IMR-90 (cell line): ENCODE data around the gene EIF4G3. TPM values are rescaled to one million over a fixed set of nuclear protein-coding genes. Genes with fewer than 3 reads are reported as not detected.

ENCODE experiments used
- ATAC-seq: fragments of 200-7000 bp; cut with Tn5 transposase; 2 replicates; pipeline ENCODE4 v1.9.1; 2020; ENCODE audit warnings: low read depth, mild to moderate bottlenecking, moderate library complexity
- BruUV-seq: library from RNA; stranded (reverse); fragments of 400-500 nt; replicated peaks from 2 replicates; lab custom pipeline; 2021; lab: Mats Ljungman, UMichigan
- CTCF ChIA-PET: fragments of 300-600 bp; formaldehyde crosslinking; extraction: SDS; loops from one replicate; lab custom pipeline; 2021; ENCODE audit warnings: antibody characterized with exemption; lab: Yijun Ruan, JAX
- POLR2A ChIA-PET: fragments of 300-600 bp; sonication (Branson Sonifier 250); formaldehyde crosslinking; loops from one replicate; lab custom pipeline; 2022; ENCODE audit warnings: antibody characterized with exemption; ENCODE audit not compliant: unreplicated experiment; lab: Charles Lee
- DNase-seq: peaks from one replicate; pipeline ENCODE4 v3.0.0; 2013
- H2AFZ ChIP-seq: replicated peaks from 2 replicates; pipeline ENCODE3; 2013; ENCODE audit warnings: low read length, mild to moderate bottlenecking; ENCODE audit not compliant: poor library complexity
- H2AK5ac ChIP-seq: 2 replicates; pipeline ENCODE4 v1.6.1; 2013; ENCODE audit warnings: low read depth, low read length, inconsistent platforms
- H2AK9ac ChIP-seq: replicated peaks from 2 replicates; pipeline ENCODE3; 2013; ENCODE audit warnings: mild to moderate bottlenecking, low read depth, low read length, moderate library complexity; ENCODE audit not compliant: poor library complexity
- H2BK120ac ChIP-seq: 2 replicates; pipeline ENCODE4 v1.6.1; 2013; ENCODE audit warnings: low read depth, low read length, inconsistent platforms
- H2BK15ac ChIP-seq: 3 replicates; pipeline ENCODE4 v1.6.1; 2013; ENCODE audit warnings: low read depth, low read length, inconsistent platforms
- H2BK20ac ChIP-seq: 2 replicates; pipeline ENCODE4 v1.6.1; 2013; ENCODE audit warnings: low read depth, mild to moderate bottlenecking, inconsistent platforms, low read length, moderate library complexity
- H2BK5ac ChIP-seq: 2 replicates; pipeline ENCODE4 v1.6.1; 2013; ENCODE audit warnings: mild to moderate bottlenecking, low read depth, low read length, inconsistent platforms; ENCODE audit not compliant: poor library complexity, severe bottlenecking
- H3K14ac ChIP-seq: replicated peaks from 2 replicates; pipeline ENCODE4 v1.6.1; 2013; ENCODE audit warnings: low read depth, low read length, inconsistent platforms
- H3K18ac ChIP-seq: 2 replicates; pipeline ENCODE4 v1.6.1; 2013; ENCODE audit warnings: low read depth, low read length, control low read depth
- H3K23ac ChIP-seq: 2 replicates; pipeline ENCODE4 v1.6.1; 2013; ENCODE audit warnings: low read depth, low read length, inconsistent platforms
- H3K27ac ChIP-seq: 2 replicates; pipeline ENCODE4 v1.5.1; 2013; ENCODE audit warnings: mild to moderate bottlenecking, control low read depth, low read length; ENCODE audit not compliant: insufficient read depth
- H3K27me3 ChIP-seq: 2 replicates; pipeline ENCODE4 v1.6.1; 2013; ENCODE audit warnings: low read length; ENCODE audit not compliant: control insufficient read depth, insufficient read depth
- H3K36me3 ChIP-seq: 2 replicates; pipeline ENCODE4 v1.6.1; 2013; ENCODE audit warnings: low read length, mixed read lengths; ENCODE audit not compliant: control insufficient read depth, insufficient read depth
- H3K4ac ChIP-seq: 2 replicates; pipeline ENCODE4 v1.6.1; 2013; ENCODE audit warnings: low read depth, low read length, inconsistent platforms
- H3K4me1 ChIP-seq: 2 replicates; pipeline ENCODE4 v1.6.1; 2013; ENCODE audit warnings: low read length, mixed read lengths; ENCODE audit not compliant: control insufficient read depth, insufficient read depth
- H3K4me2 ChIP-seq: 2 replicates; pipeline ENCODE4 v1.6.1; 2013; ENCODE audit warnings: low read depth, mild to moderate bottlenecking, control low read depth, low read length, moderate library complexity
- H3K4me3 ChIP-seq: 2 replicates; pipeline ENCODE4 v1.5.1; 2013; ENCODE audit warnings: low read depth, mild to moderate bottlenecking, control low read depth, low read length, moderate library complexity; ENCODE audit not compliant: insufficient read depth
- H3K56ac ChIP-seq: 2 replicates; pipeline ENCODE4 v1.6.1; 2013; ENCODE audit warnings: low read length, inconsistent platforms; ENCODE audit not compliant: insufficient read depth; ENCODE audit errors: extremely low read depth
- H3K79me1 ChIP-seq, 2 experiments: 2 replicates each; pipeline ENCODE4 v1.6.1; 2013; ENCODE audit warnings: low read length in 2 of 2, inconsistent platforms in 1 of 2, low read depth in 1 of 2
- H3K9ac ChIP-seq: 2 replicates; pipeline ENCODE4 v1.6.1; 2013; ENCODE audit warnings: low read depth, low read length, control low read depth
- H3K9me1 ChIP-seq: 2 replicates; pipeline ENCODE4 v1.6.1; 2013; ENCODE audit warnings: low read length, inconsistent platforms; ENCODE audit not compliant: insufficient read depth
- H3K9me3 ChIP-seq: 2 replicates; pipeline ENCODE4 v1.6.1; 2013; ENCODE audit warnings: low read length; ENCODE audit not compliant: control insufficient read depth, insufficient read depth
- H4K20me1 ChIP-seq: 2 replicates; pipeline ENCODE4 v1.6.1; 2013; ENCODE audit warnings: low read length, inconsistent platforms; ENCODE audit not compliant: insufficient read depth
- H4K5ac ChIP-seq: 2 replicates; pipeline ENCODE4 v1.6.1; 2013; ENCODE audit warnings: mild to moderate bottlenecking, low read depth, low read length, control low read depth
- H4K8ac ChIP-seq, 2 experiments: 2 replicates each; pipeline ENCODE4 v1.6.1; 2013; ENCODE audit warnings: low read depth in 2 of 2, low read length in 2 of 2, control low read depth in 1 of 2, inconsistent platforms in 1 of 2
- H4K91ac ChIP-seq: 2 replicates; pipeline ENCODE4 v1.6.1; 2013; ENCODE audit warnings: low read depth, low read length, inconsistent platforms; ENCODE audit not compliant: insufficient read depth
- CHD1 ChIP-seq: IDR thresholded peaks from 2 replicates; pipeline ENCODE4 v1.6.1; 2012; ENCODE audit warnings: low read depth, low read length, improper control_type of control experiment
- FOS ChIP-seq: fragments of 150-350 bp; IDR thresholded peaks from 2 replicates; pipeline ENCODE4 v1.6.1; 2016; ENCODE audit warnings: low read depth, low read length
- MAZ ChIP-seq: IDR thresholded peaks from 2 replicates; pipeline ENCODE4 v1.6.1; 2012; ENCODE audit warnings: low read depth, mild to moderate bottlenecking, low read length, improper control_type of control experiment, moderate library complexity, borderline replicate concordance
- POLR2A ChIP-seq: IDR thresholded peaks from 2 replicates; pipeline ENCODE4 v1.6.1; 2012; ENCODE audit warnings: mild to moderate bottlenecking, low read depth, low read length
- RAD21 ChIP-seq: IDR thresholded peaks from 2 replicates; pipeline ENCODE4 v1.6.1; 2012; ENCODE audit warnings: low read length, improper control_type of control experiment
- RFX5 ChIP-seq: IDR thresholded peaks from 2 replicates; pipeline ENCODE4 v1.8.0; 2012; ENCODE audit warnings: low read depth, mild to moderate bottlenecking, low read length, moderate library complexity
- WGBS, 2 experiments: methylation state at CpG; one replicate each; pipeline versions ENCODE4 v1.1.5 to v1.1.7; 2013; ENCODE audit warnings: missing lambda C conversion rate in 2 of 2; ENCODE audit not compliant: insufficient read length in 1 of 2; ENCODE audit errors: extremely low coverage in 2 of 2; 5-methylcytosine and 5-hydroxymethylcytosine counted together
- dilution Hi-C: fragments of 300-500 bp; cut with HindIII; formaldehyde crosslinking; loops from one replicate; pipeline ENCODE4 v1.14.3; 2018; ENCODE audit warnings: low sequenced_read_pairs; ENCODE audit not compliant: unreplicated experiment
- in situ Hi-C: fragments of 300-500 bp; cut with MboI; formaldehyde crosslinking; loops from 3 replicates; pipeline ENCODE4 v1.14.3; 2019; ENCODE audit warnings: low sequenced_read_pairs, inconsistent platforms, mixed read lengths
- intact Hi-C: fragments of 100-400 bp; cut with micrococcal nuclease; formaldehyde crosslinking; loops from 2 replicates; pipeline ENCODE4 v1.10.0; 2022
- polyA plus RNA-seq, 3 experiments: library from polyadenylated mRNA; depleted of rRNA; stranded (reverse); fragments of >200 nt; gene quantifications; 2 replicates each; pipeline ENCODE4 v1.2.3, GENCODE V29; 2012; ENCODE audit warnings: low replicate concordance in 1 of 3
- total RNA-seq: library from RNA; depleted of rRNA; stranded (reverse); fragments of >200 nt; gene quantifications from 2 replicates; pipeline ENCODE4 v1.2.3, GENCODE V29; 2012

EIF4G3 gene
- total and polyA plus RNA-seq, 2 of the 4 experiments (the other 2 are of a cell fraction): 25.8 to 49.2 TPM

GRCh38 chr1:20821466-20821865 is 355.2 kb downstream of the EIF4G3 start:
- Histone ChIP-seq H2AK5ac (no peak overlapping the region), H4K5ac (no peak overlapping the region), H3K18ac (no peak overlapping the region), H3K56ac (no peak overlapping the region), H3K4me1 (peaks cover 3% of the 10 kb centered on the region; the same call in 1 of the 2 replicates), H2BK120ac (no peak overlapping the region), H4K91ac (no peak overlapping the region), H4K8ac (no peak overlapping the region), H2BK20ac (no peak overlapping the region), H3K9ac (no peak overlapping the region), H3K4ac (no peak overlapping the region), H3K4me3 (no peak overlapping the region), H2BK15ac (no peak overlapping the region), H3K9me3 (no peaks in the 10 kb centered on the region), H2BK5ac (no peak overlapping the region), H3K9me1 (peaks cover 3% of the 10 kb centered on the region), H3K27ac (no peak overlapping the region), H3K27me3 (no peaks in the 10 kb centered on the region), H3K14ac (no peak overlapping the region), H2AFZ (no peak overlapping the region), H3K79me1 (peaks cover 3% of the 10 kb centered on the region in 2 experiments; a peak in 1 of 4 replicates), H4K20me1 (no peaks in the 10 kb centered on the region), H2AK9ac (no peak overlapping the region), H3K36me3 (peaks cover 22% of the 10 kb centered on the region), H3K4me2 (no peak overlapping the region), H3K23ac (no peak overlapping the region)
- dilution Hi-C loops (no loop called here), intact Hi-C loops (no loop called here), in situ Hi-C loops (no loop called here)
- DNase-seq (no peak), ATAC-seq (no peak)
- ChIA-PET CTCF (no interaction called here), POLR2A (no interaction called here)
- WGBS, 2 experiments: 100% methylated on average over 1 of the region's 2 CpGs; no CpG with 5 or more reads in 1 of the 2 experiments
- no TSS peak for BruUV-seq
- TF ChIP-seq RAD21 (no peak), CHD1 (no peak), RFX5 (no peak), MAZ (no peak), FOS (no peak), POLR2A (no peak)
